K562 (cell line): Measurements from ENCODE around the gene ADRB1. TPM values are rescaled to one million over a fixed set of nuclear protein-coding genes. Genes with fewer than 3 reads are reported as not detected.

ENCODE experiments used
- ATAC-seq: fragments of 200-7000 bp; cut with Tn5 transposase; 3 replicates; pipeline ENCODE4 v1.9.1; 2020; ENCODE audit warnings: moderate library complexity
- BruUV-seq: library from RNA; stranded (reverse); fragments of 400-500 nt; replicated peaks from 2 replicates; lab custom pipeline; 2021; lab: Mats Ljungman, UMichigan
- CTCF ChIA-PET: fragments of 300-600 bp; formaldehyde crosslinking; extraction: SDS; loops from one replicate; lab custom pipeline; 2021; ENCODE audit warnings: low intra/inter-chr PET ratio; lab: Yijun Ruan, JAX
- POLR2A ChIA-PET: fragments of 300-600, 350-650 bp; sonication (Branson Sonifier 250); formaldehyde crosslinking; extraction: SDS; loops from one replicate; lab custom pipeline; 2021; ENCODE audit warnings: antibody characterized with exemption, inconsistent platforms; lab: Yijun Ruan, JAX
- DNase-seq, 4 experiments: peaks; one replicate each; pipeline versions ENCODE4 v3.0.0 to v3.0.0-alpha.2; 2011 to 2018; ENCODE audit warnings: low spot score in 3 of 4, mixed read lengths in 3 of 4; ENCODE audit errors: extremely low read depth in 1 of 4
- FAIRE-seq: peaks from 2 replicates; lab custom pipeline; 2011; peaks lifted over from hg19 to GRCh38; lab: Jason Lieb, UNC
- H2AFZ ChIP-seq: 2 replicates; pipeline ENCODE4 v1.6.0; 2011; ENCODE audit warnings: low read depth, low read length, control low read depth, inconsistent platforms
- H3K27ac ChIP-seq: fragments of 200-600 bp; 3 replicates; pipeline ENCODE4 v1.8.0; 2011; ENCODE audit warnings: low read depth, mild to moderate bottlenecking, control low read depth, inconsistent platforms, low read length, moderate library complexity, mixed read lengths; ENCODE audit errors: extremely low read depth
- H3K27me3 ChIP-seq, 2 experiments: fragments of 300-600 bp in 1 of 2; 2 replicates in 1 of 2; 3 replicates in 1 of 2; pipeline versions ENCODE4 v1.6.0 to v1.8.0; 2011; ENCODE audit warnings: inconsistent platforms in 2 of 2, low read length in 2 of 2, mild to moderate bottlenecking in 1 of 2, mixed read lengths in 1 of 2, moderate library complexity in 1 of 2; ENCODE audit not compliant: control insufficient read depth in 2 of 2, insufficient read depth in 2 of 2
- H3K36me3 ChIP-seq: fragments of 300-600 bp; 3 replicates; pipeline ENCODE4 v1.8.0; 2011; ENCODE audit warnings: mild to moderate bottlenecking, low read length, inconsistent platforms; ENCODE audit not compliant: control insufficient read depth, insufficient read depth
- H3K4me1 ChIP-seq, 2 experiments: fragments of 200-600 bp in 1 of 2; replicated peaks in 1 of 2; 2 replicates in 1 of 2; 3 replicates in 1 of 2; pipeline versions ENCODE4 v1.5.1 to v1.8.0; 2011; ENCODE audit warnings: inconsistent platforms in 2 of 2, low read length in 2 of 2, mild to moderate bottlenecking in 1 of 2, mixed read lengths in 1 of 2, moderate library complexity in 1 of 2; ENCODE audit not compliant: control insufficient read depth in 2 of 2, insufficient read depth in 2 of 2
- H3K4me2 ChIP-seq: 2 replicates; pipeline ENCODE4 v1.6.1; 2011; ENCODE audit warnings: low read length, control low read depth, inconsistent platforms, mixed read lengths; ENCODE audit not compliant: insufficient read depth
- H3K4me3 ChIP-seq: fragments of 200-600 bp; sonication (generic), shearing (Covaris generic); 2 replicates; pipeline ENCODE4 v1.5.1; 2016; ENCODE audit warnings: control low read depth, inconsistent platforms
- H3K79me2 ChIP-seq: fragments of 200-600 bp; 3 replicates; pipeline ENCODE4 v1.8.0; 2011; ENCODE audit warnings: low read length, inconsistent platforms; ENCODE audit not compliant: control insufficient read depth, insufficient read depth
- H3K9ac ChIP-seq, 2 experiments: 2 replicates each; pipeline versions ENCODE4 v1.6.0 to v1.6.1; 2011; ENCODE audit warnings: low read depth in 2 of 2, low read length in 2 of 2, control low read depth in 1 of 2, inconsistent platforms in 1 of 2, mild to moderate bottlenecking in 1 of 2, mixed read lengths in 1 of 2; ENCODE audit not compliant: insufficient read depth in 1 of 2
- H3K9me1 ChIP-seq: one replicate; pipeline ENCODE4 v1.6.0; 2011; ENCODE audit warnings: inconsistent platforms, mild to moderate bottlenecking, low read length, moderate library complexity; ENCODE audit not compliant: control insufficient read depth, insufficient read depth
- H3K9me3 ChIP-seq: replicated peaks from 2 replicates; pipeline ENCODE4 v1.5.1; 2011; ENCODE audit warnings: low read depth, low read length, inconsistent platforms; ENCODE audit not compliant: control insufficient read depth, insufficient read depth
- H4K20me1 ChIP-seq: replicated peaks from 2 replicates; pipeline ENCODE4 v1.6.1; 2011; ENCODE audit warnings: low read length, inconsistent platforms, mixed read lengths; ENCODE audit not compliant: control insufficient read depth, insufficient read depth
- MTA1 ChIP-seq: fragments of 450-650 bp; IDR thresholded peaks from 2 replicates; pipeline ENCODE4 v1.6.1; 2017; ENCODE audit warnings: borderline replicate concordance
- SAP30 ChIP-seq: fragments of 200-600 bp; sonication (generic); IDR thresholded peaks from 2 replicates; pipeline ENCODE4 v1.6.1; 2012; ENCODE audit warnings: borderline replicate concordance, low read depth, mild to moderate bottlenecking, moderate library complexity, low read length, control low read depth, inconsistent platforms; ENCODE audit not compliant: insufficient read depth, poor library complexity, severe bottlenecking
- WGBS: fragments of 100-300 bp; shearing (Covaris generic); methylation state at CpG from one replicate; pipeline ENCODE4 v1.1.6; 2016; ENCODE audit warnings: low coverage, mixed read lengths; ENCODE audit not compliant: insufficient coverage; ENCODE audit errors: missing lambda C conversion rate; 5-methylcytosine and 5-hydroxymethylcytosine counted together
- in situ Hi-C: fragments of 300-500 bp; cut with MboI; formaldehyde crosslinking; loops from 4 replicates; pipeline ENCODE4 v1.15.0; 2018; ENCODE audit warnings: inconsistent platforms, mixed read lengths
- intact Hi-C: fragments of 100-400 bp; cut with micrococcal nuclease; formaldehyde crosslinking; loops from 2 replicates; pipeline ENCODE4 v1.14.2; 2022
- polyA plus RNA-seq, 8 experiments: library from polyadenylated mRNA; depleted of rRNA in 4 of 8; stranded (reverse) in 5 of 8; unstranded in 3 of 8; fragments of >200 nt; fragmentation: Nextera tagmentation in 2 of 8; fragmentation: Illumina TruSeq in 1 of 8; extraction: Ambion mirVana in 2 of 8; extraction: Trizol in 1 of 8; gene quantifications; 2 replicates each; pipeline versions ENCODE4 v1.2.1 to v1.2.3, GENCODE V29; 2011 to 2014; ENCODE audit warnings: inconsistent platforms in 1 of 8, missing spikeins in 1 of 8
- total RNA-seq, 7 experiments: library from RNA; depleted of rRNA in 6 of 7; stranded (reverse); fragments of >200 nt in 6 of 7; fragmentation: Illumina TruSeq in 2 of 7; extraction: Trizol in 2 of 7; gene quantifications; 2 replicates each; pipeline versions ENCODE4 v1.2.1 to v1.2.3, GENCODE V29; 2011 to 2021; ENCODE audit warnings: low replicate concordance in 1 of 7

ADRB1 gene
- total and polyA plus RNA-seq, 9 of the 15 experiments (the other 6 are each of a cell fraction or from before 2014, with no cell fraction given) = 0.07 to 0.11 (median 0.09) TPM; not detected in 6

- no peaks in the 10 kb centered on the region for H3K9me1 ChIP-seq
- H3K9me3 ChIP-seq = no peaks in the 10 kb centered on the region
- intact Hi-C loops = no loop called here
- H4K20me1 ChIP-seq = no peaks in the 10 kb centered on the region
- CTCF ChIA-PET = no interaction called here
- no peak for TF ChIP-seq MTA1
- no peak for TF ChIP-seq SAP30
- H3K27ac ChIP-seq = no peak overlapping the region
- FAIRE-seq = no peak
- H3K79me2 ChIP-seq = no peaks in the 10 kb centered on the region
- DNase-seq = no peak
- H3K9ac ChIP-seq = peak overlapping the region in 1 of 2 experiments; percentile 26; a peak in 1 of 4 replicates
- peaks cover 4 to 8% of the 10 kb centered on the region in 2 experiments; a peak in 4 of 5 replicates for H3K27me3 ChIP-seq
- H2AFZ ChIP-seq = no peak overlapping the region
- BruUV-seq = no TSS peak
- WGBS = 5% methylated on average over 18 of the region's 38 CpGs
- POLR2A ChIA-PET = no interaction called here
- 0 out of 2 replicates have a peak overlapping the region, but pooled peaks have one; percentile 6 for H3K4me2 ChIP-seq
- in situ Hi-C loops = no loop called here
- H3K36me3 ChIP-seq = no peaks in the 10 kb centered on the region
- H3K4me1 ChIP-seq = peaks cover 0 to 4% of the 10 kb centered on the region in 2 experiments; a peak in 1 of 5 replicates
- ATAC-seq = 0 out of 3 replicates have a peak, but pooled peaks have one; percentile 26
- peak overlapping the region; percentile 13; the same call in 1 of the 2 replicates for H3K4me3 ChIP-seq
Measured at GRCh38 chr10:114042895-114043531, 653 bp upstream of the ADRB1 start.
